DMS153 treated with DMSO at 0.1 percent for 48 hours (cell line): Measurements from ENCODE around the gene PPP1R1A.

Experiments used
- DNase-seq: peaks from one replicate; lab custom pipeline; 2025; ENCODE audit not compliant: unreplicated experiment; lab: John Stamatoyannopoulos, UW

Gene PPP1R1A

GRCh38 chr12:54588110-54588889 is at the start of gene PPP1R1A:
TSS of gene PPP1R1A (minus strand) at chr12:54588659. CDS start at chr12:54588488, 171 bp downstream.
- no peak for DNase-seq

DNA sequence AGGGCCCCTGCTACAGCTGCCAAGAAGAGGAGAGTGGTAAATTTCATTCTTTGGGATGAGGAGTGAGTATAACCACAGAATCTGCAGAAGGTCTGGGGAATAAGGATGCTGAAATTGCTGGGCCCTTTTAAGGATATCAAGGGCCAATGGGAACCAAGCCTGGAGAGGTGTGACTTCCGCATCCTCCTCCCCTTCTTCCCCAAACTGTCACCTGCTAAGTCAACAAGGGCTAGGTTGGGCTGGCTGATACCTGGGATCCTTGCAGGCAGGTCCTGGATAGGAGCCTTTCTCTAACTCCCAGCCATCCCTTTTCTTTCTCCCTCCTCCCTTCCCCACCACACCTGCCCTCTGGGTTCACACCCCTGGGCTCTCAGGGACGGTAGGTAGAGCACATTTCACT is 46.3 kb upstream of the PPP1R1A start, which contains the start of gene LACRT:
LACRT (minus strand) TSS at position 101 of the 400 bp plus-strand sequence; CDS start at position 47, 54 bp downstream.
- no peak for DNase-seq

DNA sequence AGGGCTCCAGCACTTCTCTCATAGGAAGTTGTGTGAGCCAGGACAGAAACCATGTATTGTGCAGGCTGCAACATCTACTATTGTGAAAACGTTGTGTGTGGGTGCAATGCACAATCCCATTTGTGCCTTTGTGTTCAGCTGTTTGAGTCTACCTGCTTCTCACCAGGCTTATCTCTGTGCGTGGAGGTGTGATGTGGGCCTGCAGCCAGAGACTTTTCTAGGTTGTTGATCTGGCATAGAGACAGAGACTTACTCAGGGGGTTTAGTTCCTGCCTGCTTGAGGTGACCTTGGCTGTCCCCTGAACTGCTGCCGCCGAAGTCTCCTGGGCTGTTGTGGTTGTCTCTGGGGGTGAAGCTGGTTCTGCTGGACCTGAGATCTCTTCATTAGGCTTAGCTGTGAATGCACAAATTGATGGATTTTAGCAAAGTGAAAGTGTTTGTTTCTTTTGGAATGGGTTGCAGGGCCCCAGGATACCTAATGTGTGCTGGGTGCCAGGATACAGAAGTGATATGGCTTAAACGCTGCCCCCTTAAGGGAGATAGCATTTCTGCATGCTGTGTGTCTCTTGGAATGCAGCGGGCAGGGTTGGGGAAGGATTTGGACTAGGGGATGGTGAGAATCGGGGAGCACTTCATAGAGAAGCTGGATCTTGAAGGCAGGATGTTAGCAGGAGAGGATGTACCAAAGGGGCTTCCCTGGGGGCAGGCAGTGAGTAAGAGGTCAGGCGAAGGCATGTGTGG is 43.7 kb upstream of the PPP1R1A start:
- DNase-seq = no peak

DNA sequence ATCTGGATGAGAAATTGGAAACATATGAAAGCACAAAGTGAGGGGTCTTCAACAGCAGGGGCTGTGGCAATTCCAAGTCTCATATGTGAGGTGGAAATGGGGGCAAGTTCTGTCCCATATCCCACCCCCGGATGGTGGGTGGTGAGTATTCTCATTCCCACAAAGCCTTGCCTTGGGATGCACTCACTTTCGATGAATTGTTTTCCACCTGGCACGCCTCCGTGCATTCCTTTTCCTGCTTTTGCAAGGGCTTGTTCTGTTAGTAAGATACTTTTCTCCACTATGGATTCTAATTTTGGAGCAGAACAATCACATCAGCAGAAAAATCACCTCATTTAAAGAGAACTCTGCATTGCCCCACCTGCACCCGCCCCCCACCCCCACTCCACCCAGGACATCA is 43.1 kb upstream of the PPP1R1A start:
- no peak for DNase-seq

GRCh38 chr12:54629925-54630324 is 41.5 kb upstream of the PPP1R1A start:
- DNase-seq = no peak

- no peak for DNase-seq
Measured at GRCh38 chr12:54628186-54628846, 39.9 kb upstream of the PPP1R1A start.

- DNase-seq = no peak
Measured at GRCh38 chr12:54627304-54627703, 38.8 kb upstream of the PPP1R1A start.

DNA sequence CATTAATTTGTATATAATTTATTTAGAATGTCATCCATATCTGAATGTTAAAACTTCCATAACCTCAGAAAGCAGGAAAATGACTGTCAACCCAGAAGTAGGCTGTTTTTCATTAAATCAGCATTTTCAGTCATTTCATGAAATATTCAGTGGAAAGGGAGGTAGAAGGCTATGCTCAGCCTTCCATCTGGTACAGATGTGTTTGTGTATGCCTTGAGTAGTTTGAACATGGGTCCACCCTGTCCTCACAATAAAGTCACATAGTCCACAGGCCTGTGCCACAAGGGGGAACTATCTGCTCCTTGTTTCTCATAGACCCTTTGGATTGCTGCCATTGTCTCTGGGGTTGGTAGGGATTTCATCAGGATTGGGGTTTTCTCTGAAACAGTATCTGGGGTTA is 37.1 kb upstream of the PPP1R1A start:
- no peak for DNase-seq

- DNase-seq = no peak
Measured at GRCh38 chr12:54624315-54625279, 36.1 kb upstream of the PPP1R1A start.

- no peak for DNase-seq
Measured at GRCh38 chr12:54622463-54623183, 34.2 kb upstream of the PPP1R1A start.

- no peak for DNase-seq
Measured at GRCh38 chr12:54616933-54617680, 28.6 kb upstream of the PPP1R1A start.

DNA sequence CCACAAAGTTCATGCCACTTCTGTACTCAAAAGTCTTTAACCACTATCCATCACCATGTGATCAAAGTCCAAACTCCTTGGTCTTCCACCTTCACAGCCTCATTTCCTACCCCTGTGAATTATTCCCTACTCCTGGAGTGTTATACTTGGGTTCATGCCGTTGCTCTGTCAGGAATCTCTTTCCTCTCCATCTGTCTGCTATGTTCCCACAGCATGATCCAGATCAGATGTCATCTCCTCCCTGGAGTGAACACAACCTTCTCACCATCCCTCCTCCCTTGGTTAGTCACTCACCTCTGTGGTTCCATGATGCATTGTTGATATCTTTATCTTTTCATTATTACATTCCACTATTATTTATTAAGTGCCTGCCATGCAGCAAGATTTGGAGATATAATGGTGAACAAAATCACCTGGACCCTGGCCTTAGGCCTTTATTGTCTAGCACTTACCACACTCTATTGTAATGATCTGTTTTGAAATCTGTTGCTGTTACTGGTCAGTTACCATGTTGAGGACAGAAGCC is 23.8 kb upstream of the PPP1R1A start:
- DNase-seq = no peak

DNA sequence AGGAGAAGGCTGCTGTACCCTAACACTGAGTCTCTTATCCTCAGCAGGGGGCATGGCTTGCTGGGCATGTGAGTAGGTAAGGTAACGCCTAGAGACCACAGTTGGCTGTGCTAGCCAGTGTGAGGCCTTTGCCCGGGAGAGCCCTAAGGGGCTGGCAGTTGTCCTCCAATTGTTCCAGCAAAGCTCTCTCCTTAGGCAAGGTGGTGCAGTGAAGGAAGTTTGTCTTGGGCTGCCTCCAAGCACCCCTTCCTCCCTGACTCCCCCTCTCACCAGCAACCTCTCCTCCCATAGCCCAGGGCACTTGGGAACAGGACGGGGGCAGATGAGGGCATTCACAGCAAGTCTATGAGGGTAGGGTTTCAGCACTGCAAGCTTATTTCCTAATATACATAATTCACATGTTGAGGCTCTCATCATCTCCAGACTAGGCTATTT is 23.3 kb upstream of the PPP1R1A start:
- DNase-seq = no peak

- no peak for DNase-seq
Measured at GRCh38 chr12:54608769-54609168, 20.3 kb upstream of the PPP1R1A start.

DNA sequence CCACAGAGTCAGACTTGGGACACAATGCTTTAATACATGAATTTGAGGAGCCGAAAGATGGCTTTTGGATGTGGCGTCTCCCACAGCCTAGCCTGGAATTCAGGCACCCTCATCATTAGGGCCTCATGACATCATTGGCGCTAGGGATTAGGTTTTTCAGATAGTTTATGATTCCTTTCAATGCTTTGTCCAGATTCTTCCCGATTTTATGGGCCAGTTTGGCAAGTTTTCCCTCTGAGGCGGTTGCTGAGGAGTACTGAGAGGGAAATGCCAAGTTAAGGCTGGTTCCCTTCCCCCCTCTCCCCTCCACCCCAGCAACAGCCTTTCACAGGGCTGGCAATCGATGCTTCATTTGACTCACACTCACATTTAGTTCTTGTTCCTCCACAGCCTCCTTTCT is 19.7 kb upstream of the PPP1R1A start:
- no peak for DNase-seq

- no peak for DNase-seq
Measured at GRCh38 chr12:54606556-54606955, 18.1 kb upstream of the PPP1R1A start.

GRCh38 chr12:54605138-54605970 is 16.9 kb upstream of the PPP1R1A start:
- no peak for DNase-seq

DNA sequence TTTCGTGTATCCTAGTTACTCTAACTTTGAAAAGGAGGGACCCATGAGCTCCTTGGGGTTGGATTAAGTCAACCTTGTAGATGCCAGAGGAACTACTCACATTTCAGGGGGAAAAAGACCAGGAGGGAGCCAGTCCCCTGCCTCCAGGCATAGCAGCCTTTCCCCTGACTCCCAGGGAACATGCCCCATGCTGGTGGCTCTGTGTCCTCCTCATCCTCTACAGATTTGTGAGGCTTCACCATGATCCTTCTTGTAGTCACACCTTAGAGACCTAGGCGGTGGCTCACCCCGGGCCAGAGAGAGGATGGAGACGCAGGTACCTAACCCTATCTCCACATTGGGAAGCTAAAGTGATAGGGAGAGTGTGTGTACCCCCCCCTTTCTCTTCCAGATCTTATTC is 16.0 kb upstream of the PPP1R1A start:
- DNase-seq = no peak
